ENCODE measurements around the gene NOS1AP.

DNA sequence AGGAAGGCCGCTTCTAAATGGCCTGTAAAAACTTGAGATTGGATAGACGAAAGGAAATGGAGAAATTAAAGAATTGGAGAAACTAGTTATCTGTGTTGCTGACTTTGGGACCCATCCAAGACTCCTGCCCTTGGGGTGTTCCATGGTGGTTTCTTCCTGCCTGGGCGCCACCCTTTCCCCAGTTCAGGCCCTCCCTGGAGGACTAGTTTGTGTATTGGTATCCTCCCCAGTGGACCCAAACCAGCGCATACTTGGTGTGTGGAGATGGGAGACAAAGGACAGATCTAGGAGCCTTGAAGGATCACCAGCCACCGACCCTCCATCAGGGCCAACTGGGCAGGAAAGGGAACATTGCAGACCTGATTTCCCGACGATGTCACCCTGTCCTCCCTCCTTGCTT is 300.1 kb downstream of the NOS1AP start:
- TF ChIP-seq RAD21 (IDR thresholded peaks at IDR 0.05; ENCODE audit: low read depth) = no peak
- TF ChIP-seq, protein P1, sequence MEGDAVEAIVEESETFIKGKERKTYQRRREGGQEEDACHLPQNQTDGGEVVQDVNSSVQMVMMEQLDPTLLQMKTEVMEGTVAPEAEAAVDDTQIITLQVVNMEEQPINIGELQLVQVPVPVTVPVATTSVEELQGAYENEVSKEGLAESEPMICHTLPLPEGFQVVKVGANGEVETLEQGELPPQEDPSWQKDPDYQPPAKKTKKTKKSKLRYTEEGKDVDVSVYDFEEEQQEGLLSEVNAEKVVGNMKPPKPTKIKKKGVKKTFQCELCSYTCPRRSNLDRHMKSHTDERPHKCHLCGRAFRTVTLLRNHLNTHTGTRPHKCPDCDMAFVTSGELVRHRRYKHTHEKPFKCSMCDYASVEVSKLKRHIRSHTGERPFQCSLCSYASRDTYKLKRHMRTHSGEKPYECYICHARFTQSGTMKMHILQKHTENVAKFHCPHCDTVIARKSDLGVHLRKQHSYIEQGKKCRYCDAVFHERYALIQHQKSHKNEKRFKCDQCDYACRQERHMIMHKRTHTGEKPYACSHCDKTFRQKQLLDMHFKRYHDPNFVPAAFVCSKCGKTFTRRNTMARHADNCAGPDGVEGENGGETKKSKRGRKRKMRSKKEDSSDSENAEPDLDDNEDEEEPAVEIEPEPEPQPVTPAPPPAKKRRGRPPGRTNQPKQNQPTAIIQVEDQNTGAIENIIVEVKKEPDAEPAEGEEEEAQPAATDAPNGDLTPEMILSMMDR (IDR thresholded peaks at IDR 0.05 in 2 of 3, conservative IDR thresholded peaks at IDR 0.05 in 1 of 3; ENCODE audit: borderline replicate concordance in 1 of 3, insufficient read depth in 1 of 3, low read depth in 2 of 3, low read length in 2 of 3) = no peak
- TF ChIP-seq ZFX (IDR thresholded peaks at IDR 0.05) = no peak
- TF ChIP-seq ZNF274 (IDR thresholded peaks at IDR 0.05; ENCODE audit: low read depth, low read length) = no peak
- TF ChIP-seq JUND (IDR thresholded peaks at IDR 0.05) = no peak
- no peak for TF ChIP-seq SIN3A (IDR thresholded peaks at IDR 0.05; ENCODE audit: low read depth)
- TF ChIP-seq, protein P2, sequence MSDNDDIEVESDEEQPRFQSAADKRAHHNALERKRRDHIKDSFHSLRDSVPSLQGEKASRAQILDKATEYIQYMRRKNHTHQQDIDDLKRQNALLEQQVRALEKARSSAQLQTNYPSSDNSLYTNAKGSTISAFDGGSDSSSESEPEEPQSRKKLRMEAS (IDR thresholded peaks at IDR 0.05) = no peak
- TF ChIP-seq EZH2 (IDR thresholded peaks at IDR 0.05) = no peak
- TF ChIP-seq EZH2phosphoT487 (IDR thresholded peaks at IDR 0.05; ENCODE audit: borderline replicate concordance) = no peak
